Muscle of leg (tissue), 11 donors: Measurements from ENCODE around the gene SLC25A25. TPM values are rescaled to one million over a fixed set of nuclear protein-coding genes. Genes with fewer than 3 reads are reported as not detected.

Source experiments
- DNase-seq: peaks from one replicate; pipeline ENCODE4 v3.0.0; 2013
- H3K27ac ChIP-seq: one replicate; pipeline ENCODE4 v1.5.1; 2013; ENCODE audit warnings: mild to moderate bottlenecking, low read length, control low read depth
- H3K27me3 ChIP-seq: one replicate; pipeline ENCODE4 v1.6.1; 2013; ENCODE audit warnings: low read length; ENCODE audit not compliant: control insufficient read depth, insufficient read depth
- H3K36me3 ChIP-seq: one replicate; pipeline ENCODE4 v1.6.1; 2013; ENCODE audit warnings: low read length; ENCODE audit not compliant: control insufficient read depth, insufficient read depth
- H3K4me1 ChIP-seq: one replicate; pipeline ENCODE4 v1.6.1; 2013; ENCODE audit warnings: low read length; ENCODE audit not compliant: control insufficient read depth, insufficient read depth
- H3K4me3 ChIP-seq: one replicate; pipeline ENCODE4 v1.5.1; 2013; ENCODE audit warnings: low read length, control low read depth
- H3K9me3 ChIP-seq: replicated peaks from 2 replicates; pipeline ENCODE4 v1.6.1; 2013; ENCODE audit warnings: low read depth, low read length; ENCODE audit not compliant: control insufficient read depth
- WGBS: methylation state at CpG from one replicate; pipeline ENCODE4 v1.1.5; 2013; ENCODE audit warnings: missing lambda C conversion rate; ENCODE audit not compliant: insufficient coverage; 5-methylcytosine and 5-hydroxymethylcytosine counted together
- polyA plus RNA-seq, 8 donors: library from polyadenylated mRNA; unstranded; fragments of 120-200 nt; gene quantifications; one replicate each; pipeline versions ENCODE4 v1.2.1 to v1.2.3, GENCODE V29; 2013; ENCODE audit warnings: inconsistent platforms in 1 of 8, low replicate concordance in 1 of 8; ENCODE audit not compliant: insufficient read length in 8 of 8, insufficient read depth in 1 of 8
- total RNA-seq: library from RNA; stranded (reverse); fragments of 120-200 nt; gene quantifications from one replicate; pipeline ENCODE4 v1.2.4, GENCODE V29; 2013

The SLC25A25 gene
- total and polyA plus RNA-seq, 9 donors: 12.9 to 15.3 (median 14.4) TPM

DNA sequence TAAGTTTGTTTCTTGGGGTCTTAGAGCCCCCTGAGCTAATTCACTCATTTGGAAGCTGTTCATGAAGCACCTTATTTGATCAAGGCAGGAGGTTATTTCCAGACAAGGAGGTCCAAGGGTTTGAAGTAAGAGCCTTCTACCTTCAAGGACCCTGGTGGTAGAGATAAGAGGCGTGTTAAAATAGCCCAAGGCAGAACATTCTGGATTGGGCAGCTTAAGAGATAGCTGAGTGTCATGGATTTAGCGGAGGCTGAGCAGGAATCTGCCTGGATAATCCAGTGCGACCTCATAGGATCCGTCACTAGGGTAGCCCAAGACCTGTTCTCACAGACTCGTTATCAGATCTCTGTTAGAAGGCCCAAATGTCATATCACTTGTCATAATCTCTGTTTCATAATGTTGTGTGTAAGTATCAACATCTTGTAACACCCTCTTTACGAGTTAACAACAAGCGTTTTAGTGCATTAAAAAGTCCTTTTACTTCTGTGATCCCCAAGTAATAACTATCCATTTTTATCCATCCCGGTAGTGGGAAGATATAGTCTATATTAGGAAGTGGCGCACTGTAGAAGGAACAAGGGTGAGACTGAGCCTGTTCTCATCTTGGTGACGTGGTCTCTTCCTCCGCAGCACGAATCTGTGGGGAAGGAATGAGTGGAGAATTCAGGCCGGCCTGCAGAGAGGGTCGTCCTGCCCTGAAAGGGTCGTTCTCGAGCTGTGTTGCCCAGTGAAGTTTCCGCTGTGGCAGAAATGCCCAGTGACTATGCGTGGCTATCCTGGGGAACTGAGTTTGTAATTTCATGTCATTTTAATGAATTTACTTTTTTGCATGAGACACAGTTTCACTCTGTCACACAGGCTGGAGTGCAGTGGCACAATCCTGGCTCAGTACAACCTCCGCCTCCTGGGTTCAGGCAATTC lies 28.8 kb downstream of the SLC25A25 start:
- peaks cover 82% of the 10 kb centered on the region for H3K4me1 ChIP-seq
- DNase-seq: no peak
- no peaks in the 10 kb centered on the region for H3K9me3 ChIP-seq
- WGBS: 85% methylated on average over 13 of the region's 19 CpGs
- peaks cover 25% of the 10 kb centered on the region for H3K36me3 ChIP-seq
- no peaks in the 10 kb centered on the region for H3K27me3 ChIP-seq
- H3K27ac ChIP-seq: peak overlapping the region; percentile 99
- no peak overlapping the region for H3K4me3 ChIP-seq

DNA sequence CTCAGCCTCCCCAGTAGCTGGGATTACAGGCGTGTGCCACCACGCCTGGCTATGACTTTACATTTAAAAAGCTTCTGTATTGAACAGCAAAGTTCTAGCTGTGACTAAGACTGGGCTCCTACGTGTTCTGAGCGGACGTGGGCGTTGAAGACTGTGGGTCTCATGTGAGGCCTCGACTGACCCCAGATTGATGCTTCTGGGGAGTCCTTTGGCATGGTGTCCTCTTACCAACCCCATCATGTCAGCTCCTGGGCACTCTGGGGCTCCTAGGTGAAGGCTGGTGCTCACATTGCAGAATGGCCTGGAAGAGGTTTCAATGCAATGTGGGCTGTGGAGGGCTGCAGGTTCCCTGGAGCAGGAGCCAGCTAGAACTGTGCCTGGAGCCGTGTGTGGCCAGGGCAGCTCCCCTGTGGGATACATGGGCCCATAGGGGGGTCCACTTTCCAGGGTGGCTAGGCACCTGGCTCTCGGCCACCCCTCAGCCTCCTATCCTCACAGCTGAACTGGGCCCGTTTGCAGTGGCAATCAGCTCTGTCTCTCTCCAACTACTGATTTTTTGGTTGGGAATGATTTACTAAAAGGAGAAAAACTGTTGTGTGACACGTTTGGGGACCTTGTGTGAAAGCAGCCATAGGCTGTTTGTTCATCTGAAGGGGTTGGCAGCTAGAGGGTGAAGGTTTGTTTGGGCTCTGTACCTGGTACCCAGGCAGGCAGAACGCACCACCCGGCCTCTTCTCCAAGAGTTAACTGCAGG lies 29.7 kb downstream of the SLC25A25 start:
- no peaks in the 10 kb centered on the region for H3K9me3 ChIP-seq
- no peak for DNase-seq
- peaks cover 82% of the 10 kb centered on the region for H3K4me1 ChIP-seq
- H3K36me3 ChIP-seq: peaks cover 34% of the 10 kb centered on the region
- H3K27ac ChIP-seq: peak overlapping the region; percentile 99
- H3K4me3 ChIP-seq: peak overlapping the region; percentile 51
- 68% methylated on average over 11 of the region's 13 CpGs for WGBS
- no peaks in the 10 kb centered on the region for H3K27me3 ChIP-seq

DNA sequence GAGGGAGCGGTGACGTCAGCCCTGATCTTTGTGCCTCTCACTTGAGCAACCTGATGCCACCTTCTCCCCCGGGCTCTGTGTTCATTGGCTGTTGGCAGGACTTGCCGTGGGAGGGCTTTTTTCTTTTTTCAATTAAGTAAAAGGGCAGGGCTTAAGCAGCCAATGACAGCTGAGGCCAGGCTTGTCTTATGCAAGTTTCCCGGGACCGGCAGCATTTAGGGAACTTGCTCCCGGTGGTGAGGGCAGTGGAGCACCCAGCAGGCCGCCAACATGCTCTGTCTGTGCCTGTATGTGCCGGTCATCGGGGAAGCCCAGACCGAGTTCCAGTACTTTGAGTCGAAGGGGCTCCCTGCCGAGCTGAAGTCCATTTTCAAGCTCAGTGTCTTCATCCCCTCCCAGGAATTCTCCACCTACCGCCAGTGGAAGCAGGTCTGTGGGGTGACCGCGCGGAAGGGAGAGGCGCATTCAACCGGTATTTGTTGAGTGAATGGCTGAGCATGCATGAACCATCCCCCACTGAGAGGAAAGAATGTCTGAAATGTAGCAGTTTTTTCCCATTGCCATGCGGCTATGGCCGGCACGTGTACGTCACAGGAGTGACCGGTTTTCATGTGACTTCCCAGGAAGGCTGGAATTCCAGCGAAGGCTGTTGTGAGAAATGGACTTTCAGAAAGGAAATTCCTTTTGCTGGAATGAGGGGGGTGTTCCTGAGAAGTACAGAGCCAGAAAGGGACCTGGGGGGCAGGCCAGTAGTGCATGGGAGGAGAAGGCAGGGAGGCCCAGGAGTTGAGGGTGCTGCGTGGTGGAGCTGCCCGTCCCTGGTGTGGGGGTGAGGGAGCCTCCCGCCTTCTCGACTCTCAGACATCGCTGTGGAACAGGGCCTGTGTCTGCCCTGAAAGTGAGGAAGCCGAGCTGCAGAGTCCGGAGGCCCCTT lies 30.5 kb downstream of the SLC25A25 start:
- Histone ChIP-seq H3K4me1 (peaks cover 82% of the 10 kb centered on the region), H3K9me3 (no peaks in the 10 kb centered on the region), H3K27me3 (no peaks in the 10 kb centered on the region), H3K4me3 (peak overlapping the region; percentile 51), H3K36me3 (peaks cover 42% of the 10 kb centered on the region), H3K27ac (peak overlapping the region; percentile 99)
- DNase-seq: peak; percentile 95
- 10% methylated on average over 18 of the region's 32 CpGs for WGBS

DNA sequence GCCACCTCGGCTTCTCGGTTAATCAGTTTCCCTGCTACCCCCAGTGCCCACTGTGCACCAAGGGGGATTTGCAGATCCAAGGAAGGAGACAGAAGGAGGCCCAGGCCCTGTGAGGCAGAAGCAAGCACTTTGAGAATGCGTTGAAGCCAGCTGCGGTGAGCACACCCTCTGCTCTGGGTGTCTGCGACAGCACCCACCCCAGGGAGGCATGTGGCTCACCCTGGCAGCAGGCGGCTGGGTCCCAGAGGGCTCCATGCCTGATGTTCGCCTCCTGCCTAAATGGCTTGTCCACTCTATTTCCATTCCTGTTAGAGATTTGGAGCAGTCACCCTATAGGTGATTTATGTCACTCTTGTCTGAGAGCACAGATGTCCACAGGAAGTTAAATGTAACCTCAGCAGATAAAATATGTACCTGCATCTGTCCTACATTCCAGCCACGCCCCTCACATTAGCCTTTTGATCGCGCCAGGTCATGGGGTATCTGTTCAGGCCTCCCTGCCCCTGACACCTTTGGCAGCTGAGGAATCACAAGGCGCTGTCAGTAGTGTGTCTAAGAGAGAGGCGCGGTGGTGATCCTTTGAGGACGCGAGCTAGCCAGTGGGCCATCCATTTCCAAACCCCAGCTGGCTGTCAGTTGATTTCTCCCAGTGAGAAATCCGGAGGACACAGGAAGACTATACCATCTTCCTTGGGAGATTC lies 31.3 kb downstream of the SLC25A25 start:
- DNase-seq: no peak
- Histone ChIP-seq H3K36me3 (peaks cover 50% of the 10 kb centered on the region), H3K4me1 (peaks cover 82% of the 10 kb centered on the region)

DNA sequence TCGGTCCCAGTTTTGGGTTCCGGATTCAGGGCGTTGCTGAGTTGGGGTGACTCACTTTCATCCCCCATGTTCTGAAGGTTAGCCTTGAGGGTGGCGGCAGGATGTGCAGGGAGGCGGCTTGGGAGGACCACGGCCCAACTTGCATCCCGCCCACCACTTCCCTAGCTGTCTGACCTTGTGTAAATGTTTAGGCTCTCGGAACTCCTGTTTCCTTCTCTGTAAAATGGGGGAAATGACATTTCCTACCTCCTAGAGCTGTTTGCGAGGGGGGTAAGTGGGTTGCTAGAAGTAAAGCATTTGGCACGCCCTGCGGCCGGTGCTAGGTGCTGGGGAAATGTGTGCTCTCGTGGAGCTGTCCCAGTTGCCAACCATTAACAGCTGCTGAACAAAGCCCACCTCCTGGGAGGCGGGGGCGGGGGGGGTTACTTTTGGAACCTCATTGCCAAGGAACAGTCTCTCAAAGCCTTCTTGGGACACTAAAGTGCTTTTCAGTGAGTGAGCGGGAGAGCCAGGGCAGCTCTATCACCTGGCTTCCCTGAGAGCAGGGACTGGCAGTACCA lies 32.0 kb downstream of the SLC25A25 start:
- Histone ChIP-seq H3K36me3 (peaks cover 48% of the 10 kb centered on the region), H3K4me1 (peaks cover 81% of the 10 kb centered on the region), H3K9me3 (no peaks in the 10 kb centered on the region), H3K27me3 (no peaks in the 10 kb centered on the region), H3K4me3 (peak overlapping the region; percentile 51), H3K27ac (peak overlapping the region; percentile 99)
- DNase-seq: peak; percentile 54
- whole genome bisulfite sequencing: 63% methylated on average over 5 of the region's 16 CpGs

More for the DNA sequence above, 31.3 kb downstream of the SLC25A25 start:
- H3K9me3 ChIP-seq: no peaks in the 10 kb centered on the region
- 46% methylated on average over 11 of the region's 16 CpGs for WGBS
- peak overlapping the region; percentile 99 for H3K27ac ChIP-seq
- H3K27me3 ChIP-seq: no peaks in the 10 kb centered on the region
- H3K4me3 ChIP-seq: peak overlapping the region; percentile 51

DNA sequence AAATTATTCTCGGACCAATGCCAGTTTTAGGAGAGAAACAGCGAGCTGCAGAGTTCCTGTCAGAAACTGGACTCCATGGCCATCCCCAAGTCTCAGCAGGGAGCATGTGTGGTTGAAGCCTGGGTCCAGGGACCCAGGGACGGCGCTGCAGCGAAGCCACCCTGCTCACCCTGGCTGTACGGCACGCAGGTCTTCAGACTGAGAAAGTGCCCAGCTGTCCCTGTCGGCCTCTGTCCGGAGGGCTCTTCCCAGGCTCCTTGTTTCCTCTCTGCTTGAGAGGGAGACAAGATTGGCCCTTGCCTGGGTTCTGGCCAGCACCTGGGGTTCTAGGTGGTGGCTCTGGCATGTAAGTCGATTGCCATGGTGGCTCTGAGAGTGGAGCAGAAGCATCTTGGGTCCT lies 32.5 kb downstream of the SLC25A25 start:
- whole genome bisulfite sequencing: 93% methylated on average over 9 of the region's 10 CpGs
- H3K27ac ChIP-seq: peak overlapping the region; percentile 99

DNA sequence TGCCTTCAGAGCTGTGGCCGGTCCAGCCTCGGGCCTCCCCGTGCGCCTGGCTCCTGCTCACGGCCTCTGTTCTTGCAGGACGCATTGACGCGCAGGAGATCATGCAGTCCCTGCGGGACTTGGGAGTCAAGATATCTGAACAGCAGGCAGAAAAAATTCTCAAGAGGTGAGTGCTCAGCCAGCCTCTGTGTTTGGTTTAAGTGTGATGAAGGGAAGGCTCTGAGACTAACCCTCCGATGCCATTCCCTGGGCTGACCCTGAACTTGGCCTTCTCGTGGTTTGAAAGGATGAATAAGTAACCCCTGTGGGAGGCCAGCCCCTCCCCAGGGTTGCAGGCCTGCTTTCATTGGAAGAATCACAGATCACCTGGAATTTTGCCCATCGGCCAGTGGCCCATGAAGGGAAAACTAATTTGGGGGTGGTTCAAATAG lies 33.2 kb downstream of the SLC25A25 start:
- H3K4me3 ChIP-seq: no peak overlapping the region
- H3K27me3 ChIP-seq: no peaks in the 10 kb centered on the region
- no peak for DNase-seq
- 88% methylated on average over 12 of the region's 12 CpGs for WGBS
- peaks cover 81% of the 10 kb centered on the region for H3K4me1 ChIP-seq
- H3K36me3 ChIP-seq: peaks cover 55% of the 10 kb centered on the region
- H3K27ac ChIP-seq: no peak overlapping the region
- no peaks in the 10 kb centered on the region for H3K9me3 ChIP-seq

More for the DNA sequence above, 32.5 kb downstream of the SLC25A25 start:
- Histone ChIP-seq H3K27me3 (no peaks in the 10 kb centered on the region), H3K36me3 (peaks cover 48% of the 10 kb centered on the region), H3K4me1 (peaks cover 80% of the 10 kb centered on the region), H3K9me3 (no peaks in the 10 kb centered on the region), H3K4me3 (no peak overlapping the region)
- DNase-seq: no peak

DNA sequence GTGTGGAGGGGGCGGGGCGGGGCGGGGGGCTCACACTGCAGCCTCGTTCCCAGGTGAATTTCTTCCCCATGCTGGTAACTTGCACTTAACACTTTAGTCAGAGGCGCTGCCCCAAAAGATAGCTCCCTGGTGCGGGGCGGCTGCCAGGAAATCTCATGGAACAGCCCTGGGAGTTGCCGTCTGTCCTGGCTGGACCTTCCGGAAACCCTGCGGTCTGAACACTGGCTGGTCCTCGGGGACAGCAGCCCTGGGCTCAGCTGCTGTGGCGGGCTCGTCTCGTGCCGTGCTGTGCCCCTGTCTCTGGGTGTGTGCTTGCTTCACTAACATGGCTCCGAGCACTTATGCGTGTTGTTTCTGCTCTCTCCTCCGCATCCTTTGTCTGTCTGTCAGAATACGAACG lies 33.7 kb downstream of the SLC25A25 start:
- H3K4me3 ChIP-seq: no peak overlapping the region
- H3K36me3 ChIP-seq: peaks cover 55% of the 10 kb centered on the region
- no peaks in the 10 kb centered on the region for H3K9me3 ChIP-seq
- H3K27ac ChIP-seq: no peak overlapping the region
- WGBS: 82% methylated on average over 20 of the region's 20 CpGs
- no peak for DNase-seq
- no peaks in the 10 kb centered on the region for H3K27me3 ChIP-seq
- H3K4me1 ChIP-seq: peaks cover 81% of the 10 kb centered on the region

DNA sequence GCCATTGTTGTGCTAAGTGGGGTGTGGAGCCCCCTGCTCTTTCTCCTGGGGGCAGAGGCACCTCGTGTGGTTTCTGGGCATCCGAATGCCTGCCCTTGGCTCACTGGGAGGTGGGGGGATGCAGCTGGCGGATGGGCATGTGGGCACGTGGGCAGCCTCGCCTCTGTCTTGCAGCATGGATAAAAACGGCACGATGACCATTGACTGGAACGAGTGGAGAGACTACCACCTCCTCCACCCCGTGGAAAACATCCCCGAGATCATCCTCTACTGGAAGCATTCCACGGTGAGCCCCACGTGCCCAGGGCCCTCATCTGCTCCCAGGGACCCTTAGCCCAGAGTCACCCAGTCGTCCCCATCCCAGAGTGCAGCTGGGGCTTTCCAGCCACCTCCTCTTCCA lies 34.2 kb downstream of the SLC25A25 start:
- H3K4me3 ChIP-seq: no peak overlapping the region
- no peak for DNase-seq
- no peaks in the 10 kb centered on the region for H3K27me3 ChIP-seq
- peaks cover 85% of the 10 kb centered on the region for H3K4me1 ChIP-seq
- no peak overlapping the region for H3K27ac ChIP-seq
- H3K36me3 ChIP-seq: peaks cover 60% of the 10 kb centered on the region
- H3K9me3 ChIP-seq: no peaks in the 10 kb centered on the region
- 85% methylated on average over 13 of the region's 13 CpGs for WGBS
